ENCODE data around the gene WFIKKN1. TPM values are rescaled to one million over a fixed set of nuclear protein-coding genes. Genes with fewer than 3 reads are reported as not detected.
A peak's percentile ranks its signal among the peaks of the same experiment; 100 is the strongest.

Gene WFIKKN1
- polyA plus RNA-seq, 3 donors: 0.76 TPM; not detected in 2

DNA sequence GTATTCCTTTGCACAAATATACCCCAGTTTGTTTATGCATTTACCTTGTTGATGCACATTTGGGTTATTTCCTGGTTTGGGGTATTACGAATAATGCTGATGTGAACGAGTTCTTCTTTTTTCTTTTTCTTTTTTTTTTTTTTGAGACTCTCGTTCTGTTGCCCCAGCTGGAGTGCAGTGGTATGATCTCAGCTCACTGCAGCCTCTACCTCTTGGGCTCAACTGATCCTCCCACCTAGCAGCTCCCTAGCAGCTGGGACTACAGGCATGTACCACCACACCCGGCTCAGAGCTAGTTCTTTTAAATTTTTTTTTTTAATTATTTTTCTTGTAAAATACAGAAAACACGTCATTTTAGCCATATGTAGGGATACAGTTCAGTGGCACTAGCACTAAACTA, 26.9 kb upstream of the WFIKKN1 start:
- peaks cover 9 to 19% of the 10 kb centered on the region in 2 donors for H3K36me3 ChIP-seq (replicated peaks in 1 of 2; ENCODE audit: control insufficient read depth in 1 of 2, insufficient read depth in 2 of 2, low read length in 2 of 2)
- H3K27ac Mint-ChIP-seq: peak overlapping the region in 1 of 7 donors; percentile 57
- peaks cover 0 to 1% (median 0%) of the 10 kb centered on the region in 3 donors for H3K27me3 Mint-ChIP-seq (ENCODE audit: low read depth in 3 of 3)
- H4K20me1 ChIP-seq (ENCODE audit: insufficient read depth, low read length): peaks cover 95% of the 10 kb centered on the region
- no peak overlapping the region for H3K4me2 ChIP-seq (replicated peaks; ENCODE audit: extremely low read depth, low read length, poor library complexity, severe bottlenecking)
- H3K36me3 Mint-ChIP-seq: peaks cover 12 to 43% of the 10 kb centered on the region in 2 donors
- H3K9me3 ChIP-seq (replicated peaks in 1 of 2; ENCODE audit: control insufficient read depth in 1 of 2, insufficient read depth in 1 of 2, low read length in 2 of 2): peaks cover 0 to 9% of the 10 kb centered on the region in 2 donors
- no peak overlapping the region for H3K4me3 Mint-ChIP-seq
- no peaks in the 10 kb centered on the region for H3K4me1 ChIP-seq (ENCODE audit: control insufficient read depth in 1 of 2, insufficient read depth in 2 of 2, low read length in 2 of 2)
- H3K9me3 Mint-ChIP-seq: peaks cover 0 to 13% (median 8%) of the 10 kb centered on the region in 7 donors
- no peak overlapping the region for H3K27ac ChIP-seq (ENCODE audit: low read depth in 1 of 2, low read length in 2 of 2)
- peaks cover 3% of the 10 kb centered on the region for H3K4me1 Mint-ChIP-seq
- no peaks in the 10 kb centered on the region for H3K27me3 ChIP-seq (ENCODE audit: control insufficient read depth in 2 of 2, insufficient read depth in 2 of 2, low read length in 2 of 2)
- H3K79me2 ChIP-seq (ENCODE audit: insufficient read depth, low read length): peaks cover 93% of the 10 kb centered on the region
- no peak overlapping the region for H2AFZ ChIP-seq (ENCODE audit: insufficient read depth, low read depth, low read length, poor library complexity, severe bottlenecking)
- no peak for DNase-seq
- no peak overlapping the region for H3K4me3 ChIP-seq (replicated peaks in 1 of 3; ENCODE audit: low read depth in 2 of 3, low read length in 3 of 3)
- no CpG with 5 or more reads among the region's 5 CpGs for WGBS (ENCODE audit: insufficient coverage)
- no peak overlapping the region for H3K9ac ChIP-seq (ENCODE audit: insufficient read depth, low read length, poor library complexity, severe bottlenecking)
- TF ChIP-seq CTCF (IDR thresholded peaks at IDR 0.05): no peak
- intact Hi-C loops (cut with micrococcal nuclease): no loop called here

- TF ChIP-seq CTCF (IDR thresholded peaks at IDR 0.05): no peak
- Mint-ChIP-seq H3K36me3 (peaks cover 8 to 32% of the 10 kb centered on the region in 2 donors), H3K9me3 (peaks cover 0 to 24% (median 9%) of the 10 kb centered on the region in 7 donors), H3K4me3 (no peak overlapping the region), H3K27ac (no peak overlapping the region), H3K4me1 (peaks cover 9% of the 10 kb centered on the region), H3K27me3 (ENCODE audit: low read depth in 3 of 3) (no peaks in the 10 kb centered on the region)
- intact Hi-C loops (cut with micrococcal nuclease): no loop called here
- Histone ChIP-seq H4K20me1 (ENCODE audit: insufficient read depth, low read length) (peaks cover 94% of the 10 kb centered on the region), H3K79me2 (ENCODE audit: insufficient read depth, low read length) (peaks cover 92% of the 10 kb centered on the region), H3K27ac (ENCODE audit: low read depth in 1 of 2, low read length in 2 of 2) (no peak overlapping the region), H3K4me3 (replicated peaks in 1 of 3; ENCODE audit: low read depth in 2 of 3, low read length in 3 of 3) (no peak overlapping the region), H3K27me3 (ENCODE audit: control insufficient read depth in 2 of 2, insufficient read depth in 2 of 2, low read length in 2 of 2) (no peaks in the 10 kb centered on the region), H3K9ac (ENCODE audit: insufficient read depth, low read length, poor library complexity, severe bottlenecking) (no peak overlapping the region), H2AFZ (ENCODE audit: insufficient read depth, low read depth, low read length, poor library complexity, severe bottlenecking) (no peak overlapping the region), H3K4me2 (replicated peaks; ENCODE audit: extremely low read depth, low read length, poor library complexity, severe bottlenecking) (no peak overlapping the region), H3K36me3 (replicated peaks in 1 of 2; ENCODE audit: control insufficient read depth in 1 of 2, insufficient read depth in 2 of 2, low read length in 2 of 2) (no peaks in the 10 kb centered on the region), H3K4me1 (ENCODE audit: control insufficient read depth in 1 of 2, insufficient read depth in 2 of 2, low read length in 2 of 2) (no peaks in the 10 kb centered on the region), H3K9me3 (replicated peaks in 1 of 2; ENCODE audit: control insufficient read depth in 1 of 2, insufficient read depth in 1 of 2, low read length in 2 of 2) (peaks cover 0 to 9% of the 10 kb centered on the region in 2 donors)
- WGBS (ENCODE audit: insufficient coverage): 98% methylated on average over 16 of the region's 22 CpGs
- DNase-seq: no peak
Observed at GRCh38 chr16:606656-607307, 24.0 kb upstream of the WFIKKN1 start.
